ENCODE results near the gene KMT2A.

KMT2A gene

GRCh38 chr11:118485273-118485672, 49.0 kb downstream of the KMT2A start:
- no peak overlapping the region for H3K9ac ChIP-seq (ENCODE audit: low read depth, low read length)

GRCh38 chr11:118488480-118489109, 52.3 kb downstream of the KMT2A start:
- no peak overlapping the region for H3K9ac ChIP-seq (ENCODE audit: low read depth, low read length)
- no peaks in the 10 kb centered on the region for H3K4me1 ChIP-seq (ENCODE audit: insufficient read depth, low read length)
- H3K36me3 ChIP-seq (ENCODE audit: insufficient read depth, low read length) = peaks cover 27% of the 10 kb centered on the region
- H3K9me3 ChIP-seq (ENCODE audit: control insufficient read depth, insufficient read depth, low read length) = no peaks in the 10 kb centered on the region

More at GRCh38 chr11:118485273-118485672, 49.0 kb downstream of the KMT2A start:
- Histone ChIP-seq H3K36me3 (ENCODE audit: insufficient read depth, low read length) (peaks cover 29% of the 10 kb centered on the region), H3K9me3 (ENCODE audit: control insufficient read depth, insufficient read depth, low read length) (no peaks in the 10 kb centered on the region), H3K4me1 (ENCODE audit: insufficient read depth, low read length) (no peaks in the 10 kb centered on the region)

DNA sequence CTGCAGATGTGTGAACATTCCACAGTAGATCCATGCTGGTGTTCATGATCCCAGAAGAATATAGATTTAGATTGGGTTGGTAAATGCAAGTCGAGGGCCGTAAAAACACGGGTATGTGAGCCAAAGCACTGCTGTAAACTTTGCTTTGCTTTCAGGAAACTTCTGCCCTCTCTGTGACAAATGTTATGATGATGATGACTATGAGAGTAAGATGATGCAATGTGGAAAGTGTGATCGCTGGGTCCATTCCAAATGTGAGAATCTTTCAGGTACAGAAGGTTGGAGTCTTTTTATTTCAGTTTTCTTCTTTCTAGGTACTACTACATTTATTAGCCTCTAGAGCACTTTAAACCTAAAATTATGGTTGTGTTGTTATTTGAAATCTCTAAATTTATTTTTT, 54.7 kb downstream of the KMT2A start:
- H3K9ac ChIP-seq (ENCODE audit: low read depth, low read length) = no peak overlapping the region
- no peaks in the 10 kb centered on the region for H3K9me3 ChIP-seq (ENCODE audit: control insufficient read depth, insufficient read depth, low read length)
- H3K36me3 ChIP-seq (ENCODE audit: insufficient read depth, low read length) = peaks cover 40% of the 10 kb centered on the region
- no peaks in the 10 kb centered on the region for H3K4me1 ChIP-seq (ENCODE audit: insufficient read depth, low read length)

DNA sequence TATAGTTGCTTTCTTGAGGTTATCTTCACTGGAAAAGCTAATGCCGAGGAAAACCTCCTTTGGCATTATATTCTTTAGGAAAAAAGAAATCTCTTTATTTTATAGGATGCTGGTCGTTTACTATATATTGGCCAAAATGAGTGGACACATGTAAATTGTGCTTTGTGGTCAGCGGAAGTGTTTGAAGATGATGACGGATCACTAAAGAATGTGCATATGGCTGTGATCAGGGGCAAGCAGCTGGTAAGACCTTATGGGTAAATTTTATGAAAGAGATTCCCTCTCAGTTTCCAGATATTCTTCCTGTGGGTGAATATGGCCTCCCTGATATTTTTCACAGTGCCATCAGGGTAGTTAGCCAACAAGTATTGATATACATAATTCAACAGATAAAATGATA, 61.5 kb downstream of the KMT2A start:
- H3K9ac ChIP-seq (ENCODE audit: low read depth, low read length) = no peak overlapping the region
- H3K36me3 ChIP-seq (ENCODE audit: insufficient read depth, low read length) = peaks cover 52% of the 10 kb centered on the region
- H3K9me3 ChIP-seq (ENCODE audit: control insufficient read depth, insufficient read depth, low read length) = no peaks in the 10 kb centered on the region
- no peaks in the 10 kb centered on the region for H3K4me1 ChIP-seq (ENCODE audit: insufficient read depth, low read length)

GRCh38 chr11:118503216-118503615, 66.9 kb downstream of the KMT2A start:
- H3K9ac ChIP-seq (ENCODE audit: low read depth, low read length) = no peak overlapping the region
- no peaks in the 10 kb centered on the region for H3K9me3 ChIP-seq (ENCODE audit: control insufficient read depth, insufficient read depth, low read length)
- no peaks in the 10 kb centered on the region for H3K4me1 ChIP-seq (ENCODE audit: insufficient read depth, low read length)
- H3K36me3 ChIP-seq (ENCODE audit: insufficient read depth, low read length) = peaks cover 71% of the 10 kb centered on the region

GRCh38 chr11:118511601-118512000, 75.3 kb downstream of the KMT2A start:
- H3K4me1 ChIP-seq (ENCODE audit: insufficient read depth, low read length) = no peaks in the 10 kb centered on the region
- no peak overlapping the region for H3K9ac ChIP-seq (ENCODE audit: low read depth, low read length)
- peaks cover 68% of the 10 kb centered on the region for H3K36me3 ChIP-seq (ENCODE audit: insufficient read depth, low read length)
- no peaks in the 10 kb centered on the region for H3K9me3 ChIP-seq (ENCODE audit: control insufficient read depth, insufficient read depth, low read length)

GRCh38 chr11:118514103-118514502, 77.8 kb downstream of the KMT2A start:
- H3K4me1 ChIP-seq (ENCODE audit: insufficient read depth, low read length) = no peaks in the 10 kb centered on the region
- H3K9ac ChIP-seq (ENCODE audit: low read depth, low read length) = no peak overlapping the region
- H3K9me3 ChIP-seq (ENCODE audit: control insufficient read depth, insufficient read depth, low read length) = no peaks in the 10 kb centered on the region
- H3K36me3 ChIP-seq (ENCODE audit: insufficient read depth, low read length) = peaks cover 64% of the 10 kb centered on the region

DNA sequence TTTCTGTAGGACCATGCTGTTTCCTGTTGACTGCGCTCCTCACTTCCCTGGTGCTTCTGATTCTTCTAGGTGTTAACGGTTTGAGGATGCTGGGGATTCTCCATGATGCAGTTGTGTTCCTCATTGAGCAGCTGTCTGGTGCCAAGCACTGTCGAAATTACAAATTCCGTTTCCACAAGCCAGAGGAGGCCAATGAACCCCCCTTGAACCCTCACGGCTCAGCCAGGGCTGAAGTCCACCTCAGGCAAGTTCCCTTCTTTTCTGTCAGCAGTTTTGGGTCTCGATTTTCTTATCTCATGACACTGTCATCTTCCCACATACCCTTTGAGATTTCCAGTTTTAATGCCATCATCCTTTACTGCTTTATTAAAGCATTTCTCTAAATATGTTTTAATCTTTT, 83.3 kb downstream of the KMT2A start:
- Histone ChIP-seq H3K9me3 (ENCODE audit: control insufficient read depth, insufficient read depth, low read length) (no peaks in the 10 kb centered on the region), H3K36me3 (ENCODE audit: insufficient read depth, low read length) (peaks cover 62% of the 10 kb centered on the region), H3K4me1 (ENCODE audit: insufficient read depth, low read length) (no peaks in the 10 kb centered on the region), H3K9ac (ENCODE audit: low read depth, low read length) (no peak overlapping the region)

DNA sequence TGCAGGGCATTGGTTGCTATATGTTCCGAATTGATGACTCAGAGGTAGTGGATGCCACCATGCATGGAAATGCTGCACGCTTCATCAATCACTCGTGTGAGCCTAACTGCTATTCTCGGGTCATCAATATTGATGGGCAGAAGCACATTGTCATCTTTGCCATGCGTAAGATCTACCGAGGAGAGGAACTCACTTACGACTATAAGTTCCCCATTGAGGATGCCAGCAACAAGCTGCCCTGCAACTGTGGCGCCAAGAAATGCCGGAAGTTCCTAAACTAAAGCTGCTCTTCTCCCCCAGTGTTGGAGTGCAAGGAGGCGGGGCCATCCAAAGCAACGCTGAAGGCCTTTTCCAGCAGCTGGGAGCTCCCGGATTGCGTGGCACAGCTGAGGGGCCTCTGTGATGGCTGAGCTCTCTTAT, 85.6 kb downstream of the KMT2A start:
- Histone ChIP-seq H3K4me1 (ENCODE audit: insufficient read depth, low read length) (no peaks in the 10 kb centered on the region), H3K9me3 (ENCODE audit: control insufficient read depth, insufficient read depth, low read length) (no peaks in the 10 kb centered on the region), H3K36me3 (ENCODE audit: insufficient read depth, low read length) (peaks cover 44% of the 10 kb centered on the region), H3K9ac (ENCODE audit: low read depth, low read length) (no peak overlapping the region)

DNA sequence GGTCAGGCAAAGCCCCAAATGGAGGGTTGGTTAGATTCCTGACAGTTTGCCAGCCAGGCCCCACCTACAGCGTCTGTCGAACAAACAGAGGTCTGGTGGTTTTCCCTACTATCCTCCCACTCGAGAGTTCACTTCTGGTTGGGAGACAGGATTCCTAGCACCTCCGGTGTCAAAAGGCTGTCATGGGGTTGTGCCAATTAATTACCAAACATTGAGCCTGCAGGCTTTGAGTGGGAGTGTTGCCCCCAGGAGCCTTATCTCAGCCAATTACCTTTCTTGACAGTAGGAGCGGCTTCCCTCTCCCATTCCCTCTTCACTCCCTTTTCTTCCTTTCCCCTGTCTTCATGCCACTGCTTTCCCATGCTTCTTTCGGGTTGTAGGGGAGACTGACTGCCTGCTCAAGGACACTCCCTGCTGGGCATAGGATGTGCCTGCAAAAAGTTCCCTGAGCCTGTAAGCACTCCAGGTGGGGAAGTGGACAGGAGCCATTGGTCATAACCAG, 86.3 kb downstream of the KMT2A start:
- Histone ChIP-seq H3K36me3 (ENCODE audit: insufficient read depth, low read length) (peaks cover 42% of the 10 kb centered on the region), H3K9me3 (ENCODE audit: control insufficient read depth, insufficient read depth, low read length) (no peaks in the 10 kb centered on the region), H3K4me1 (ENCODE audit: insufficient read depth, low read length) (no peaks in the 10 kb centered on the region), H3K9ac (ENCODE audit: low read depth, low read length) (no peak overlapping the region)

- Histone ChIP-seq H3K36me3 (ENCODE audit: insufficient read depth, low read length) (peaks cover 32% of the 10 kb centered on the region), H3K9me3 (ENCODE audit: control insufficient read depth, insufficient read depth, low read length) (no peaks in the 10 kb centered on the region), H3K4me1 (ENCODE audit: insufficient read depth, low read length) (no peaks in the 10 kb centered on the region), H3K9ac (ENCODE audit: low read depth, low read length) (no peak overlapping the region)
Measured at GRCh38 chr11:118524356-118524755, 88.1 kb downstream of the KMT2A start.

DNA sequence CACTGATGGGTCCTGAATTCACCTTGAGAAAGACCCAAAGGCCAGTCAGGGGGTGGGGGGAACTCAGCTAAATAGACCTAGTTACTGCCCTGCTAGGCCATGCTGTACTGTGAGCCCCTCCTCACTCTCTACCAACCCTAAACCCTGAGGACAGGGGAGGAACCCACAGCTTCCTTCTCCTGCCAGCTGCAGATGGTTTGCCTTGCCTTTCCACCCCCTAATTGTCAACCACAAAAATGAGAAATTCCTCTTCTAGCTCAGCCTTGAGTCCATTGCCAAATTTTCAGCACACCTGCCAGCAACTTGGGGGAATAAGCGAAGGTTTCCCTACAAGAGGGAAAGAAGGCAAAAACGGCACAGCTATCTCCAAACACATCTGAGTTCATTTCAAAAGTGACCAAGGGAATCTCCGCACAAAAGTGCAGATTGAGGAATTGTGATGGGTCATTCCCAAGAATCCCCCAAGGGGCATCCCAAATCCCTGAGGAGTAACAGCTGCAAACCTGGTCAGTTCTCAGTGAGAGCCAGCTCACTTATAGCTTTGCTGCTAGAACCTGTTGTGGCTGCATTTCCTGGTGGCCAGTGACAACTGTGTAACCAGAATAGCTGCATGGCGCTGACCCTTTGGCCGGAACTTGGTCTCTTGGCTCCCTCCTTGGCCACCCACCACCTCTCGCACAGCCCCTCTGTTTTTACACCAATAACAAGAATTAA, 88.6 kb downstream of the KMT2A start:
- H3K4me1 ChIP-seq (ENCODE audit: insufficient read depth, low read length) = peaks cover 5% of the 10 kb centered on the region
- peaks cover 27% of the 10 kb centered on the region for H3K36me3 ChIP-seq (ENCODE audit: insufficient read depth, low read length)
- H3K9me3 ChIP-seq (ENCODE audit: control insufficient read depth, insufficient read depth, low read length) = no peaks in the 10 kb centered on the region
- H3K9ac ChIP-seq (ENCODE audit: low read depth, low read length) = no peak overlapping the region

GRCh38 chr11:118526688-118527087, 90.4 kb downstream of the KMT2A start:
- Histone ChIP-seq H3K36me3 (ENCODE audit: insufficient read depth, low read length) (peaks cover 12% of the 10 kb centered on the region), H3K9ac (ENCODE audit: low read depth, low read length) (no peak overlapping the region), H3K9me3 (ENCODE audit: control insufficient read depth, insufficient read depth, low read length) (no peaks in the 10 kb centered on the region), H3K4me1 (ENCODE audit: insufficient read depth, low read length) (peaks cover 9% of the 10 kb centered on the region)

GRCh38 chr11:118527109-118527508, 90.8 kb downstream of the KMT2A start, which contains the start of gene TTC36:
Gene TTC36 (plus strand): TSS chr11:118527474. CDS start chr11:118527495, 21 bp downstream.
- peaks cover 9% of the 10 kb centered on the region for H3K4me1 ChIP-seq (ENCODE audit: insufficient read depth, low read length)
- no peaks in the 10 kb centered on the region for H3K9me3 ChIP-seq (ENCODE audit: control insufficient read depth, insufficient read depth, low read length)
- no peak within 1 kb of the TSS for H3K9ac ChIP-seq (ENCODE audit: low read depth, low read length)
- H3K36me3 ChIP-seq (ENCODE audit: insufficient read depth, low read length) = peaks cover 8% of the 10 kb centered on the region

DNA sequence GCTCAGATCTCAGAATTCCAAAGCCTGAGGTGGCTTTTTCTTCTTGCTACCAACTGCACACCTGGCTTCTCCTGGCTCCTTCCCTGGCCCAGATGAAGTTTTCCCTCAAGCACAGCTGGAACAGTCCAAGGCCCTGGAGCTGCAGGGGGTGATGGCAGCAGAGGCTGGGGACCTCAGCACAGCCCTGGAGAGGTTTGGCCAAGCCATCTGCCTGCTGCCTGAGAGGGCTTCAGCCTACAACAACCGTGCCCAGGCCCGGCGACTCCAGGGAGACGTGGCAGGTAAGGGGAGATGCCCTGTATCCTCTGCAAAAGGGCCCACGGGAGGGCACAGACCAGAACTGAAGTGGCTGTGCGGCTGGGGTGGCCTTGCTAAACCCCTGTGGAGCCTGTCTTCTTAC, 92.2 kb downstream of the KMT2A start:
- Histone ChIP-seq H3K36me3 (ENCODE audit: insufficient read depth, low read length) (no peaks in the 10 kb centered on the region; the same call in 1 of the 2 replicates), H3K4me1 (ENCODE audit: insufficient read depth, low read length) (peaks cover 9% of the 10 kb centered on the region), H3K9me3 (ENCODE audit: control insufficient read depth, insufficient read depth, low read length) (no peaks in the 10 kb centered on the region), H3K9ac (ENCODE audit: low read depth, low read length) (no peak overlapping the region)
